Measurements from ENCODE around the gene SOWAHD. TPM values are rescaled to one million over a fixed set of nuclear protein-coding genes. Genes with fewer than 3 reads are reported as not detected.
"Not testable (repeated sequence)": the region's sequence is repeated elsewhere in the genome, so short reads cannot be mapped to it uniquely, and the experiment has no call there.

Gene SOWAHD
- polyA plus RNA-seq (2013, experiment 1 of 2; ENCODE audit: insufficient read length) = 0.67 TPM
- polyA plus RNA-seq (2013, experiment 2 of 2; ENCODE audit: insufficient read length) = 0.57 TPM

- DNase-seq = no peak
Measured at GRCh38 chrX:119757979-119758730, at the start of gene SOWAHD. Gene SOWAHD, plus strand, starts transcription at chrX:119758588. Its CDS starts 80 bp downstream, at chrX:119758668.

- DNase-seq = peak; percentile 30
Measured at GRCh38 chrX:119708936-119709335, 49.5 kb upstream of the SOWAHD start.

GRCh38 chrX:119709630-119710029 lies 48.8 kb upstream of the SOWAHD start:
- DNase-seq = no peak

GRCh38 chrX:119721487-119721886 lies 36.9 kb upstream of the SOWAHD start:
- DNase-seq = no peak

- no peak for DNase-seq
Measured at GRCh38 chrX:119721926-119722325, 36.5 kb upstream of the SOWAHD start.

- DNase-seq = peak; percentile 18
Measured at GRCh38 chrX:119726900-119727555, 31.4 kb upstream of the SOWAHD start.

GRCh38 chrX:119728487-119728886 lies 29.9 kb upstream of the SOWAHD start:
- DNase-seq = no peak

- peak; percentile 47 for DNase-seq
Measured at GRCh38 chrX:119729408-119730201, 28.8 kb upstream of the SOWAHD start.

GRCh38 chrX:119734897-119735339 lies 23.5 kb upstream of the SOWAHD start:
- no peak for DNase-seq

GRCh38 chrX:119735467-119735866 lies 22.9 kb upstream of the SOWAHD start:
- DNase-seq = no peak

GRCh38 chrX:119736206-119736764 lies 22.1 kb upstream of the SOWAHD start:
- no peak for DNase-seq

GRCh38 chrX:119738742-119739141 lies 19.6 kb upstream of the SOWAHD start:
- DNase-seq = no peak

- no peak for DNase-seq
Measured at GRCh38 chrX:119745283-119745848, 13.0 kb upstream of the SOWAHD start.

- DNase-seq = not testable (repeated sequence)
Measured at GRCh38 chrX:119750131-119750530, 8.3 kb upstream of the SOWAHD start.

GRCh38 chrX:119750751-119751150 lies 7.6 kb upstream of the SOWAHD start:
- DNase-seq = not testable (repeated sequence)

- DNase-seq = no peak
Measured at GRCh38 chrX:119753001-119753400, 5.4 kb upstream of the SOWAHD start.

- DNase-seq = peak; percentile 33
Measured at GRCh38 chrX:119753639-119754257, 4.6 kb upstream of the SOWAHD start.

- no peak for DNase-seq
Measured at GRCh38 chrX:119755981-119756533, 2.3 kb upstream of the SOWAHD start.

- no peak for DNase-seq
Measured at GRCh38 chrX:119756926-119757635, 1.3 kb upstream of the SOWAHD start.

- DNase-seq = no peak
Measured at GRCh38 chrX:119757646-119757978, 776 bp upstream of the SOWAHD start.

- no peak for DNase-seq
Measured at GRCh38 chrX:119758731-119759247, 401 bp downstream of the SOWAHD start.

Measured in fibroblast of skin of abdomen (primary cell).